HG02943 (cell line): ENCODE measurements around the gene SETBP1.

ENCODE experiments used
- ATAC-seq: cut with Tn5 transposase; IDR thresholded peaks from one replicate; pipeline ENCODE4 v1.9.1; 2021; ENCODE audit warnings: mild to moderate bottlenecking, low read depth, moderate library complexity; ENCODE audit not compliant: unreplicated experiment

Gene SETBP1

DNA sequence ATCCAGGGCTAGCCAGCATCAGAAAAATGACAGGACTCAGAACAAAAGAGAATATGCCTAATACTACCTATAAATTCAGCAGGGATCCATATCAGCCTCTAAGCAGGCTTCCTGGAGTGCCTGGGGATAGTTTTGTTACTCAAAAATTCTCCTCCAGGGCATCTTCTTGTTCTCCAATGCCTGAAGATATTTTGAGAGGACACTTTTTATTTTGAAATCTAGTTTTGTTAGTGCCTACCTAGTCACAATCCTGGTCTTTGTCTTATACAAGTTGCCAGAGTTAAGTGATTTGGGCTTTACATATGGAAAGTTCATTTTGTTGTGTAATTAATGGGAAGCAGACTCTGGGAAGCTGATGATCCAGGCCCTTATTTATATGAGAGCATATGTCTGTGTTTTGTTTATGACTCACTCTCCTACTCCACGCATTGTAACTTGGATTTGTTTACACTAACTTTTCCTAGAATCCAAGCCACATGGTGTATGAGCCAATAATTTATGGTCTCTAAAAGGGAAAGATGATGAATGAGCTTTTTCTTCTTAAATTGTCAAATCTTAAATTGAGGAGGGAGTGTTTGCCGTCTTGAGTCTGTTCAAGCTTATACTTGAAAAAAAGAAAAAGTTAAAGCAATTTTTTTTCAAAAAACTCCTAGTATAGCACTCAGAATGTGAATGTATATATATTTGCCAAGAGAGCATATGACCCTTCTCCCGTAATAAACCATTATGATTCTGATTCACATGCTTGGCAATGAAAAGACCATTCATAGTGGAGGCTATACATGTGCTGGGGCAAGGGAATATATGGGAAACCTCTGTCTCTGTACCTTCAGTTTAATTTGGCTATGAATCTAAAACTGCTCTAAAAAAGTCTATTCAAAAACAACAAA, 370.3 kb downstream of the SETBP1 start:
- no peak for ATAC-seq

DNA sequence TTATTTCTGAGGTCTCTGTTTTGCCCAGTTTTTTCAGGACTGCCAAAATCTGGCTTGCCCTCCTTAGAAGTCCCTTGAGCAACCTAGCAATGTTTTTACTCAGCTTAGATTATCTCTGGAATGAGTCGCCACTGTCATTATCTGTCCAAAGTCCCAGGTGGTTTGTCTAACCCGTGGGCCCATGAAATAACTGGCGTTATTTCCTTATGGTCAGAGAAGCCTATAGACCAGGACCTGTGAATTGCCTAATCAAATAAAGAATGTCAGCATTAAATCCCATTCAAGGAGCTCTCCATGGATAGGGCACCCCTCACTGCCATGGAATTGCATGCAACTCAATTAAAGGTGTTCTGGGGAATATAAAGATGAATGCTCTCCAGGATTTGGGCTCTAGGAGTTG, 373.9 kb downstream of the SETBP1 start:
- ATAC-seq, result no peak

- ATAC-seq, result no peak
Measured at GRCh38 chr18:45055811-45056210, 375.1 kb downstream of the SETBP1 start.

DNA sequence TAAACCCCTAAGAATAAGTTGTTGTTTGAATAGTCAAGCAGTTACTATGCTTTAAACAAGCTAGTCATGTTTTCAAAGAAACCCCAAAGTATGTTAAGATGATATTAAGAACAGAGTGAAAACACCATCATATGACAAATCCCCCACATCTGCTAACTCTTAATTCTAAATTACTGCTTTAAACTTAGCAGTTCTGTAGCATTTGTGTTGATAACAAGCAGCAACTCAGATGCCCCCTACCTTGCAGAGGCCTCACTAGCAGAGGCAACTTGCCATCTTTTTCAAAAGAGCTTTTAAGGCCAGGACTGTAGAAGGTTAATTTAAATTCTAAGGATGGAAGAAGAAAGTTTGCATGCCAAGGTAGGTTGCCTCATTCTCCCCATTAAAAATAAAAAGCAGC, 376.2 kb downstream of the SETBP1 start:
- ATAC-seq, result no peak

DNA sequence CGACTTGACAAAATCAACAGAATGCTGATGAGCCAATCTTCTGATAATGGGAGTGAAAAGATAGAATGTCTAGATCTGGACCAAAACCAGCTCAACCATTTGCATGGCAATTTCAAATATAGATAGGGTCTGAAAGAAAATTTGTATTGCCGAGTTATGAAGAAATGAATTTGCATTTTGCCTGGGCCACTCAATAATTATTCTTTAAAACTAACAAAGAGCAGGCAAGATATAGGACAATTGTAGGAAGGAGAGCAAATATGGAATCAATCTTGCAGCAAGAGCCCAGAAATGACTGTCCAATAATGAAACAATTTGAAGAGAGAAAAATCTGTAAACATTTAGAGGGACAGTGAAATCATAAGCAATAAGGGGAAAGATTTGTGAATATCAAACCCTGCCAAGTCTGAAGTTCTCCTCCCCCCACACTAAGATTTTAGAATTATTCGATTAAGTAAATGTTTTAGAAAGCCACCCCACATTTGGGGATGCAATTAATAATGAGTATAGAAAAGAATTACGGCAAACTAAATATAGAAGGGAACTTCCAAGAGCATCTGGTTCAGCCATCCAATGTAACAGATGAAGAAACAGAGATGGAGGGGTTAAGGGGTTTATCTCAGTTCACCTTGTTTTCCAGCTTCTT, 377.4 kb downstream of the SETBP1 start:
- no peak for ATAC-seq

GRCh38 chr18:45059695-45060094, 379.0 kb downstream of the SETBP1 start:
- no peak for ATAC-seq

DNA sequence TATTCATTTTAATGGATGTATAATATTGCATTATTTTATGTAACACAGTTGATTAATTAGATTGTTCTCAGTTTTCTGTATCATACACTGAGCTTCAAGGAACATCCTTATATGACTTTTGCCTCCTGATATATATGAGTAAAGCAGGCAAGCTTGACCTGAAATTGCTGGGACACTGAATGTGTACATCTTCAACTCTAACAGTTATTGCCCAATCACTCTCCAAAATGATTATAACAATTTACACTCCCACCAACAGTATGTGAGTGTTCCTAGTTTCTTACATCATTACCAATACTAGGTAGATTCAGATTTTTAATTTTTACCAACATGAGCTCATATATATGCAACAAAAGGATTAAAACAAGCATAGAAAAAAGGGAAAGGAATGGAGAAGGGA, 379.4 kb downstream of the SETBP1 start:
- no peak for ATAC-seq

DNA sequence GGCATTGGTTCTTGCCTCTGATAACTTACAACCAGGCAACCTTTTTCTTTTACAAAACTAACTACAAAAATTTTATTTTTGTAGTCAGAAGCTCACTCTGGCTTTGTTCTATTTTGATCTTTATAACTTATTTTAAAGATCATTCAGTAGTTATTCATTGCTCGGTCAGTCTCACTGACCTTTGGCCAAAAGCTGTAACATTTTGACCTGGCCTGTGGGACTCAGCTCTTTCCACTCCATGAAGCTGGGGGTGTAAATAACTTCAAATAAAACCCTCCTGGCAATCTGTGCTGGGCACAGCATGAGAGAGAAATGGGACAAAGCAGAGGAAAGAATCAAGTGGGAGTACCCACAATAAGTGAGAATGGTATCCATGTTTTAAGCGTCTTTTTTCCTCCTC, 380.7 kb downstream of the SETBP1 start:
- ATAC-seq, result no peak

GRCh38 chr18:45063246-45064038, 382.8 kb downstream of the SETBP1 start:
- ATAC-seq, result no peak

GRCh38 chr18:45066210-45066609, 385.5 kb downstream of the SETBP1 start:
- ATAC-seq, result no peak

DNA sequence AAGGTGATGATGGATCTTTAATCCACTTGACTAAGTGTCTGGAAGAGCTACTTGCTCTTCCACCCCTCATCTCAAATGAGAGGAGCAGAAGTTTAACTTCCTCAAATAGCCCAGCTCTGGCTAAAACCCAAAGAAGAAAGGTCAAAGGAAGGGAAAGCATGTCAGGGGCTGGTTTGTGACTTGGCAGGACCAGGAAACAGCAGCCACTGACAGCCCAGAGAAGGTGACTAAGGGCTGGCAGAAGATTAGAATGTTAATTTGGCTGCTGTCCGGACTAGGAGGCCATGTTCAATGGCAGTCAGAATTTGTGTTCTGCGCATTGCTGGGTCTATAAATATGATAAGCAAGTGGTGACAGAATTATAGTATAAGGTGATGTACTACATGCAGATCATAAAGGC, 386.2 kb downstream of the SETBP1 start:
- no peak for ATAC-seq

DNA sequence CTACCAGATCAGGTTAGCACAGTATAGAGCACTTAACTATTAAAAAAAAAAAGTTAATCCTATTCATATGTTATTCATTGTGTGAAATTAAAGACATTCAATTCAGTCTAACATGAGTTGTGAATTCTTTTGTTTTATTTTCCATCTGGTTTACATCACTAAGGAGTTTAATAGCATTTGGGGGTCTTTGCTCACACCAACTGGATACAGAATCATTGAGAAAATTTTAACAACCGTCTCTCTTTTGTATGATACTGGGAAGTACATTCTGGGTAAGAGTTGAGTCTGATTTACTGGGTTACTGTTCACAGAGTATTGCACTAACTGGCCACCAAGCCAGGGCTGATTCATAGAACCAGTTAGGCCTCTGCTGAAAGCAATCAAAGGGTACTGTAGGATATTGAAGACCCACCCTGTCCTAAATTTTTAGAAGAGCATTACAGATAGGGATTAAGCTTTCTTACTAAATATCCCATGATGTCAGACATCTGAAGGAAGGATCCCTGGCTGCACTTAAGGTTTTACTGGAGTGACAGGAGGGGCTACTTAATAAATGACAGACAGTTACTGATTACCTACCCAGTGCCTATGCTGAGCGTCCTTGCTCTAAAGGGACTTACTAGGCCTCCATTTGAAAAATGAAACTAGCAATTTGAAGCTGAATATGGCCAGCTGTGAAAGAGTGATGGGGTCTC, 387.9 kb downstream of the SETBP1 start:
- ATAC-seq, result no peak

DNA sequence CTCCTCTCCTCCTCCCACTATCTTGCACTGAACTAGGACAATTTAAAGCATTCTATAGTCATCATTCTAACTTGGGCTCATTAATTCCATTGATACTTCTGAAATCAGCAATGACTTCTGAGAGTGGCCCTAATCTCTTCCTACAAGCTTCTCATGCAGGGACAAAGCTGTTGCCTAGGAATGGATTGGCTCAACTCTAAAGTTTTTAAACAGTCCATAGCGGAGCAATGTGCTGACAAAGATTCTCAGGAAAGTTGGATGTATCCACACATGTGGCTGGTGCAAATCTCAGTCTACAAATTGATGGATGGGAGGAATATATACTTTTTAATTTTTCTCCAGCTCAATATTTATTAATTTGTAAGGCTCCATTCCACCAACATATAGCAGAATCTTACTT, 388.9 kb downstream of the SETBP1 start:
- ATAC-seq, result no peak

- no peak for ATAC-seq
Measured at GRCh38 chr18:45071956-45072355, 391.3 kb downstream of the SETBP1 start.

DNA sequence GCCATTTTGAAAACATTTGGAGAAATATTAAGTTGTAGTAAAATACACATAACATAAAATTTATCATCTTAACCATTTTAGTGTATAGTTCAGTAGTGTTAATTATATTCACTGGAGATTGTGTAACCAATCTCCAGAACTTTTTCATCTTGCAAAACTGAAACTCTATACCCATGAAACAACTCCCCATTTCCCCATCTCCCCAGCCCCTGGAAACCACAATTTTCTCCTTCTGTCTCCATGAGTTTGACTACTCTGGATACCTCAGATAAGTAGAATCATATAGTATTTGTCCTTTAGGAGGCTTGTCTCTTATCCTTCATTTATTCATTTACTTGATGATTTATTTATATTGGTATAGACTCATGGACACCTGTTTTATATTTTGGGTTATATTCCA, 392.9 kb downstream of the SETBP1 start:
- ATAC-seq, result no peak

DNA sequence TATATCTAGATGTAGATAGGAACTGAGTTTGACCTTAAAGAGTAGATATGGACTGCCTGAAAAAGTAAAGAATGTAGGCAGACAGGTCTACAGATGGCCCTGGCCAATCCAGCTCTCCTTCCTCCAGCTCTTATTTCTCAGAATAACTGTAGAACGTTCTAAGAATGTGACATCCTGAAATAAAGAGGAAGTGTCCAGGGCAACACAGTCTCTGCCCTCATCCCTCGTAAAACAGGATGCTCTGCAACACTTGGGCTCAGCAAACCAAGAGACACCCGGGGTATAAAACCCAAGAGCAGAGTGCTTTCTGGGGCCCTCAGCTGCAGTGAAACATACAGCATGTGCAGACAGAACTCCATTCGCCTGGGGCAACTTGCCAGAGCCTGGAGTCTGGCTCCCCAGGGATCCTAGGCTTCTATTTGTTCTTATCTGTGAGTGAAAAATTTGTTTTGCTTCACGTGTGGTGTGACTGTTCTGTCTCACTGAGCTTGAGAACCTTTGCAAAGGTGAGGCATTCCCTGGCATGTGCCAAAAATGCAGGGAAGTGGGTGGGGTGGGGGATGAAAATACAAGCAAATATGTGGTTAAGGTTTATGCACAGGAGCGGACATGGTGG, 401.0 kb downstream of the SETBP1 start:
- no peak for ATAC-seq

DNA sequence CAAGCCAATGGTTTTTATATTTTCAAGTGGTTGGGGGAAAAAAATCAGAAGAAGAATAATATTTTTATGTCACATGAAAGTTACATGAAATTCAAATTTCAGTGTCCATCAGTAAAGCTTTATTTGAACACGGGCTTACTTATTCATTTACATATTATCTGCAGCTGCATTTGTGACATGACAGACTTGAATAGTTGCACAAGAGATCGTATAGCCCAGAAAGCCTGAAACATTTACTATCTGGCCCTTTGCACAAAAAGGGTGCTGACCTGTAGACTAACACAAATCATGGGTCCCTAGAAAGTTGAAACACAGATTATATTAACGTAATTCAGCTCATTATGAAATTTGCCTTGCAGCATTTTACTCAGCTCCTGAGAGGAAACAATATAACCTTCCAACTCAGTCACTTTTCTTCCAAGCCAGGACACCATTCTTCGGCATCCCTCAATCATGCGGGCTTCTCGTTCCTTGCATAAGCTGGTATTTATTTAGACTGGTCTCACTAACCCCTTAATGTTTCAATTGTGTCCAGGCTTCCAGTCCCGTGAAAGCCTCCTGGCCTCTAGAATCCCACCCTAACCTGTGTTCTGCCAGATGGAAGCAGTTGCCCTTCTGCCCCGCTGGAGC, 402.7 kb downstream of the SETBP1 start:
- no peak for ATAC-seq

GRCh38 chr18:45084206-45084605, 403.5 kb downstream of the SETBP1 start:
- ATAC-seq, result no peak

GRCh38 chr18:45085916-45086624, 405.4 kb downstream of the SETBP1 start:
- no peak for ATAC-seq
